ENCODE measurements around the gene AMZ2.
"Not testable (repeated sequence)": the region's sequence is repeated elsewhere in the genome, so short reads cannot be mapped to it uniquely, and the experiment has no call there.

AMZ2 gene

DNA sequence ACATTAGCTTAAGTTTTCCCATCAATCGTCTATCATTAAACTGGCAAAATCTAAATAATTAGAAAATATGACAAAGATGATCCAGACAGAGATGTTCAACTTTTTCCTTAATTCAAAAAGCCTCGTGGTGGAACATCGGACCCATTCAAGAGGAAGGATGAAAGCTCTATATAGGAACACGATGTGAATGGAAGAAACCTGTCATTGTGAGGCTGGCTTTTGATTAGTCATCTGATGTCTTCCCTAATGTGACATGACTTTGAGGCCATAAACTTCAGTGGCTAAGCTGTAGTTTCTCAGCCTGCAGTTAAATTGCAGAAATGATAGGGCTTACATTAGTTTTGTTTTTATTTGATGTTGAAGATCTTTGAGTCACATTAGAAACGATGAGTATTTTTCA is 1.0 kb downstream of the AMZ2 start:
- no peaks in the 10 kb centered on the region for H3K27me3 Mint-ChIP-seq
- ATAC-seq (replicated peaks), result no peak
- DNase-seq, result no peak
- no peaks in the 10 kb centered on the region for H3K9me3 Mint-ChIP-seq
- peaks cover 80% of the 10 kb centered on the region for H3K36me3 Mint-ChIP-seq (ENCODE audit: insufficient read depth)
- peaks cover 26 to 39% of the 10 kb centered on the region in 2 donors for H3K4me1 Mint-ChIP-seq (ENCODE audit: low read depth in 2 of 2)
- H3K27ac Mint-ChIP-seq, result peak overlapping the region; percentile 98 to 99
- peak overlapping the region; percentile 86 to 88 for H3K4me3 Mint-ChIP-seq

DNA sequence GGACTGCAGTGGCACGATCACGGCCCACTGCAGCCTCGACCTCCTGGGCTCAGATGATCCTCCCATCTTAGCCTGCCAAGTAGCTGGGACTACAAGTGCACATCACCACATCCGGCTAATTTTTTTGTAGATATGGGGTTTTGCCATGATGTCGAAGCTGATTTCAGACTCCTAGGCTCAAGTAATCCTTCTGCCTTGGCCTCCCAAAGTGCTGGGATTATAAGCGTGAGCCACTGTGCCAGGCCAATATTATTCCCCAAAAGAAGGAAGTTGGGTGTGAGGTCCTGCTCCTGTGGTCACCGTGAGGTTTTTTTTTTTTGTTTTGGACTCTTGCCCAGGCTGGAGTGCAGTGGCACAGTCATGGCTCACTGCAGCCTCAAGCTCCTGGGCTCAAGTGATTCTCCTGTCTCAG is 1.5 kb downstream of the AMZ2 start:
- peak overlapping the region; percentile 98 to 99 for H3K27ac Mint-ChIP-seq
- peak overlapping the region; percentile 86 to 88 for H3K4me3 Mint-ChIP-seq
- H3K9me3 Mint-ChIP-seq, result no peaks in the 10 kb centered on the region
- peaks cover 80% of the 10 kb centered on the region for H3K36me3 Mint-ChIP-seq (ENCODE audit: insufficient read depth)
- peaks cover 30 to 44% of the 10 kb centered on the region in 2 donors for H3K4me1 Mint-ChIP-seq (ENCODE audit: low read depth in 2 of 2)
- no peak for ATAC-seq (replicated peaks)
- no peaks in the 10 kb centered on the region for H3K27me3 Mint-ChIP-seq
- no peak for DNase-seq

DNA sequence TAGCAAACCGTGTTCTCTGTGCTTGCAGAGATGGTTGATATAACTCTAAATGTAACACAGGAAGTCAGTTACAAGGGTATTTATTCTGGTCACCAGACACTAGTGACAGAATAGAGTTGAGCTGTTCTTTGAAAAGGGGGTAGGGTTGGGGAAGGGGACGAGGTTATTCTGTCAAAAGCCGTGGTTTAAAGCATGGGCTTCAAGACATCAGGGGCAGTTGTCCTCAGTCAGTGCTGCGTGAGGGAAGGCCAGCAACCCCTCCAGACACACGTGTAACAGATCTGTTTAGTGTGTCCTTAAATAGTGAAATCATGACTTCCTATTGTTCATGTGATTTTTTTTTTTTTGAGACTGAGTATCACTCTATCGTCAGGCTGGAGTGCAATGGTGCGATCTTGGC is 5.6 kb downstream of the AMZ2 start:
- H3K4me1 Mint-ChIP-seq (ENCODE audit: low read depth in 2 of 2), result peaks cover 56 to 65% of the 10 kb centered on the region in 2 donors

DNA sequence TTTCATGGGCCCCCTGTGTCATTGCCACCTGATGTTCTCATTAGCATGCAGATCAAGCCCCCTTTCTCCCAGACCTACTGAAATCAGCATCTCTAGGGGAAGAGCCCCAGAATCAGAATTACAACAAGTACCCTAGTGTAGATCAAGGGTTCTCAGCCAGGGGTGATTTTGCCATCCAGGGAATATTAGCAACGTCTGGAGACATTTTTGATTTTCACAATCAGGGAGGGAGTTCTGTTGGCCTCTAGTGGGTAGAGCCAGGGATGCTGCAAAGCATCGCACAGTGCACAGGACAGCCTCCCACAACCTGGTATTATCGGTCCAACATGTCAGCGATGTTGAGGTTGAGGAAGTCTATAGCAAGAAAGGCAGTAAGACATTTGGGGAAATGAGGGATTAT is 7.3 kb downstream of the AMZ2 start:
- Mint-ChIP-seq H3K9me3 (no peaks in the 10 kb centered on the region), H3K27me3 (no peaks in the 10 kb centered on the region), H3K4me3 (peak overlapping the region; percentile 70 to 79), H3K27ac (peak overlapping the region; percentile 97 to 98), H3K4me1 (ENCODE audit: low read depth in 2 of 2) (peaks cover 55 to 58% of the 10 kb centered on the region in 2 donors), H3K36me3 (ENCODE audit: insufficient read depth) (peaks cover 50% of the 10 kb centered on the region)
- ATAC-seq (replicated peaks) (no peak), DNase-seq (no peak)

More for the DNA sequence above, 5.6 kb downstream of the AMZ2 start:
- ATAC-seq (replicated peaks), result peak; percentile 76
- H3K36me3 Mint-ChIP-seq (ENCODE audit: insufficient read depth), result peaks cover 62% of the 10 kb centered on the region
- peak overlapping the region; percentile 67 to 79 for H3K4me3 Mint-ChIP-seq
- not testable (repeated sequence) for H3K27me3 Mint-ChIP-seq, H3K9me3 Mint-ChIP-seq
- DNase-seq, result peak in 2 of 3 experiments; percentile 37 to 69
- peak overlapping the region; percentile 97 to 98 for H3K27ac Mint-ChIP-seq

DNA sequence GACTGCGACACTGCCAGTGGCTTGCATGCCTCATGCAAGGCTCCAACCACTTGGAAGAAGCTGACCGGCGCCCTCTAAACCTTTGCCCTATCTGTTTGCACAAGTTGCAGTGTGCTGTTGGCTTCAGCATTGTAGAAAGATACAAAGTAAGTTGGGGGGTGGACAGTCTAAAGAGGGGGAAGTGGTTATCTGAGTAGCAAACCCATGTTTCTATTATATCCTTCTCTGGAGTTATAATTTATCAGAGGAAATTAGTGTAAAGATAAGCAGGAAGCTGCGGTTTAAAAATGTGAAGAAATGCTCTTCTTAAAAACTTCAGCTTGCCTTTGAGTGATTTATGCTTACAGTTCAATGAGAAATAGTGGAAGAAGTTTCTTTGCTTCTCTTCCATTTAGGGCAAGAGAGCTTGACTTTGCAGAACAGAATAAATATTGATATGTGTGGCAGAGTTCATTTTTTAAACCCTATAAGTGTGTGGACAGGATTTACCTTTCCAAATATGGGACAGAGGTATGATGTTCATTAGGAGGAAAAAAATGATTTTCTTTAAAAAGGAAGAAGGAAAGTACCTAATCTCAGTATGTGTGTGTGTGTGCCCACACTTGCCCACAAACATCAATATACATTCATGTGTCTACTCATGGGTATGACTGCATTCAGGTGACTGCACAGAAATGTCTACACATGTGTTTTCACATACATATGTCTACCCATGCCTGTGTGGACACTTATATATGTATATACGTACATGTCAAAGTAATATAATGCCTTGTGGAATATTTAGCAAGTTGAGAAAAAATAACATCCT is 8.1 kb downstream of the AMZ2 start:
- Mint-ChIP-seq H3K27ac (peak overlapping the region; percentile 97 to 98), H3K4me3 (peak overlapping the region; percentile 70 to 79), H3K4me1 (ENCODE audit: low read depth in 2 of 2) (peaks cover 58 to 62% of the 10 kb centered on the region in 2 donors), H3K36me3 (ENCODE audit: insufficient read depth) (peaks cover 47% of the 10 kb centered on the region), H3K9me3 (no peaks in the 10 kb centered on the region), H3K27me3 (no peaks in the 10 kb centered on the region)
- DNase-seq (peak in 1 of 3 experiments; percentile 35), ATAC-seq (replicated peaks) (peak; percentile 35)

DNA sequence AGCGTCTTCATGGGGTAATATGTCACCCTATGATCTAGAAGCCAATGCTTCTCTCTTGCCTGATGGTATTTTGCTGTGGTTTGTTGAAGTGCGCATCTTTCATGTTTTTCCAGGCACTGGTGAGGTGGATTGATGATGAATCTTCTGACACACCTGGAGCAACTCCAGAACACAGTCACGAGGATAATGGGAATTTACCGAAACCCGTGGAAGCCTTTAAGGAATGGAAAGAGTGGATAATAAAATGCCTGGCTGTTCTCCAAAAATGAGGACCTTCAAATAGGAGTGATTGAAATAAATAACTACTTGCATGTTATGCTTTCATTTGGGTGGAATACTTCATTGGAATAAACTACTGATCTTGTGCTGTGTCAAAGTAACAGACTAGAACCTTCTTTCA is 8.9 kb downstream of the AMZ2 start:
- Mint-ChIP-seq H3K27ac (peak overlapping the region; percentile 97 to 98), H3K36me3 (ENCODE audit: insufficient read depth) (peaks cover 42% of the 10 kb centered on the region), H3K4me1 (ENCODE audit: low read depth in 2 of 2) (peaks cover 58 to 62% of the 10 kb centered on the region in 2 donors), H3K4me3 (peak overlapping the region; percentile 70 to 79)
- H3K9me3 Mint-ChIP-seq; DNase-seq; H3K27me3 Mint-ChIP-seq; ATAC-seq (replicated peaks): not testable (repeated sequence)

DNA sequence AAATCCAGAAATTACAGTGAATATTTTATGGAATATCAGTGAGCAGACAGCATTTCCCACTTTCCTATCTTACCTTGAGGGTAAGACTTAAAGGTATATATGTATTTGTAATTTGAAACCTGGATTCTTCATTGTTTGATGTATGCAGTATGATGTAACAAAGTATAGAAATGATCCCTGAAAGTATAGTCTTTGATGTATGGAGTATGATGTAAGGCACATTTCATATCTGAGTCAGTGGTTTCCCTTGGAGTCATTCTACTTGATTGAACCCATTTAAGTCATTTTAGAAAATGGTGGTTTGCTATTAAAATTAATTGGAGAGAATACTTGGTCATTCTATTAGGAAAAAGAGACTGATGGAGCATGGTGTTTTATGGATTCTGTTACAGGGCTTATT is 10.1 kb downstream of the AMZ2 start:
- Mint-ChIP-seq H3K36me3 (ENCODE audit: insufficient read depth) (peaks cover 34% of the 10 kb centered on the region), H3K9me3 (no peaks in the 10 kb centered on the region), H3K4me3 (peak overlapping the region; percentile 11 to 40), H3K27me3 (no peaks in the 10 kb centered on the region), H3K4me1 (ENCODE audit: low read depth in 2 of 2) (peaks cover 61 to 65% of the 10 kb centered on the region in 2 donors), H3K27ac (peak overlapping the region; percentile 97 to 98)
- ATAC-seq (replicated peaks), result no peak
- DNase-seq, result no peak

DNA sequence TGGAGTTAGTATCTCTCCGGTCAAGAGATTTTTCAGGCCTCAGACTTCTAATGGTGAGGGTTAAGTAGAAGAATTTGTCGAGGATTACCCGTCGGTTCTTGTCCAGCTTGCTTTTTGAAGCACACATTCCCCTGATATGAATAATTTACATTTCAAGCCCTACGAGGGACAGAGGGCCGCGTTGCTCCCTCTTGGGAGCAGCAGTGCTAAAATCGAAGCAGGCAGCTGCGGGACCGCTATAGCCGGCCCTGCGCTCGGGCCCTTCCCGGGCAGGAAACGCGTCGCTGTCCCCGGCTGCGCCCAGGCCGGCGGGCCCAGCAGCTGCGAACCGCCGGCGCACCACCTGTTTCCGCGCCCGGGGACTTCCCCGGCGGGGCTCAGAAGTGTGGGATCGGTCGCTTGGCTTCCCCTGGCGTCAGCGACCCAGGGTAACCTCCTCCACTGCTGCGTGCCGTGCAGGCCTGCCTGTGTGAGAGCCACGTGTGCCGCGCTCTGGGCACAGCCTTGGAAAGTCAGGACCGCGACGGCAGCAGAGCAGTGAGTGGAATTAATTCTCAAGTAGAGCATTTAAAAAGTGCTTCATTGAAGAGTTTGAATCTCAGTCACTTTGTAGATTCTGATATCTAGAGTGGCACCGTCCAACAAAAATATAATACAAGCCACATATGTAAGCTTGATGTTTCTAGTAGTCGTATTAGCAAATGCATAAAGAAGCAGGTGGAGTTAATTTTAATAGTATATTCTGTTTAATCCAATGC is 11.2 kb downstream of the AMZ2 start:
- peak; percentile 86 for ATAC-seq (replicated peaks)

DNA sequence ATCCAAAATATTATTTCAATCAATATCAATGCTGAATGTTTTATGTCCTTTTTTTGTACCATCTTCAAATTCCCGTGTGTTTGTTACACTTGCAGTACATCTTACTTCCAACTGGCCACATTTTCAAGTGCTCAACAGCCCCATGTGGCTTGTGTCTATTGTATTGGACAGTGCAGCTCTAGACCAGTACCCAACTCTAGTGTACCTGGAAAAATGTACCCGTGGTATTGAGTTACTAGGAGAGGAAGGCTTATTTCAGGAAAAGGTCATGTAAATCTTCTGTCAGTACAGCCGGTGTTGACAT is 11.8 kb downstream of the AMZ2 start:
- not testable (repeated sequence) for H3K9me3 Mint-ChIP-seq; H3K27me3 Mint-ChIP-seq; DNase-seq; ATAC-seq (replicated peaks)
- Mint-ChIP-seq H3K36me3 (ENCODE audit: insufficient read depth) (peaks cover 24% of the 10 kb centered on the region), H3K27ac (peak overlapping the region; percentile 97 to 98), H3K4me3 (peak overlapping the region; percentile 51 to 62), H3K4me1 (ENCODE audit: low read depth in 2 of 2) (peaks cover 50 to 54% of the 10 kb centered on the region in 2 donors)

More for the DNA sequence above, 11.2 kb downstream of the AMZ2 start:
- not testable (repeated sequence) for H3K27me3 Mint-ChIP-seq, H3K9me3 Mint-ChIP-seq
- Mint-ChIP-seq H3K4me1 (ENCODE audit: low read depth in 2 of 2) (peaks cover 53 to 58% of the 10 kb centered on the region in 2 donors), H3K4me3 (peak overlapping the region; percentile 51 to 62), H3K36me3 (ENCODE audit: insufficient read depth) (peaks cover 24% of the 10 kb centered on the region), H3K27ac (peak overlapping the region; percentile 97 to 98)
- DNase-seq, result peak; percentile 73 to 82 (median 74)

DNA sequence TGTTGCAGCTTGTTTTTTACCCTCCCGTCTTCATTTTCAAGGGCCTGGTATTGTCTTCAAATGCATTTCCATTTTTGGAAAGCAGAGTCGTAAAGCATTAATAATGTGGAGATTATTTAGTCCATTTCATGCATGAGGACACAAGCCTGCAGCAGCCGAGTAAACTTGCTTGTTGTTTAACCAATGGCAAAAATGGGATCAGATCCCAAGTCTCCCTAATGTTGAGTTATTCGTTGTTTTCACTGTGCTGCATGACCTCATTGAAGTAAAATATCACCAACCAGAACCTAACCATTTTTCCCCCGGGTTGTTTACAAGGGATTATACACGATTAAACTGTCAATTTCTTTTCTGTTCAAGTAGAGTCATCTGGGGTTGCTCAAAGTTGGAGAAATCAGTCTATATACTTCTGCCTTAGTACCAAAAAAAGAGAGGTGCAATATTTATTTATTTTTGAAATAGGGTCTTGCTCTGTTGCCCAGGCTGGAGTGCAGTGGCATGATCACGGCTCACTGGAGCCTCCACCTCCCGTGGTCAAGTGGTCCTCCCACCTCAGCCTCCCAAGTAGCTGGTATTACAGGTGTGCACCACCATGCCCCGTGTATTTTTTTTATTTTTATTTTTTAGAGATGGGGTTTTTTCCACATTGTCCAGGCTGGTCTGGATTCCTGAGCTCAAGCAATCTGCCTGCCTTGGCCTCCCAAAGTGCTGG is 12.4 kb downstream of the AMZ2 start:
- ATAC-seq (replicated peaks), result no peak
- H3K4me1 Mint-ChIP-seq (ENCODE audit: low read depth in 2 of 2), result peaks cover 44 to 50% of the 10 kb centered on the region in 2 donors
- no peaks in the 10 kb centered on the region for H3K27me3 Mint-ChIP-seq
- no peaks in the 10 kb centered on the region for H3K9me3 Mint-ChIP-seq
- peak overlapping the region; percentile 97 to 98 for H3K27ac Mint-ChIP-seq
- H3K4me3 Mint-ChIP-seq, result no peak overlapping the region
- no peak for DNase-seq
- peaks cover 22% of the 10 kb centered on the region for H3K36me3 Mint-ChIP-seq (ENCODE audit: insufficient read depth)

DNA sequence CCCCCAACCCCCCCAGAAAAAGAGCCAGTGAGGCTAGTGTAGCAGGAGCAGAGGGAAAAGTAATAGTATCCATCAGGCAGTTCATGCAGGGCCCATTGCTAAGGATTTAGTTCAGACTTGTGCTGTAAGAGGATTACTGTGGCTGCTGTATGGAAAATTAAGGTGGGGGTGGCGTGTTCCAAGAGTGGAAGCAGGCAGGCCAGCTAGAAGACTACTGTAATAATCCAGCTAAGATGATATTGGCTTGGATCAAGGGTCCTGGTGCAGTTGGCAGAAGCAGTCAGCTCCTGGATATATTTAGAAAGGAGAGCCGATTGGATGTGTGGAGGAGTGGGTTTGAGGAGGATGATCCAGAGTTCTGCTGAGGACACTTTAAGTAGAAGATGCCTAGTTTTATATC is 14.6 kb downstream of the AMZ2 start:
- not testable (repeated sequence) for H3K9me3 Mint-ChIP-seq; H3K4me3 Mint-ChIP-seq; ATAC-seq (replicated peaks); H3K27me3 Mint-ChIP-seq; DNase-seq
- Mint-ChIP-seq H3K36me3 (ENCODE audit: insufficient read depth) (peaks cover 21% of the 10 kb centered on the region), H3K4me1 (ENCODE audit: low read depth in 2 of 2) (peaks cover 27 to 36% of the 10 kb centered on the region in 2 donors), H3K27ac (peak overlapping the region in 1 of 2 donors; percentile 82)

DNA sequence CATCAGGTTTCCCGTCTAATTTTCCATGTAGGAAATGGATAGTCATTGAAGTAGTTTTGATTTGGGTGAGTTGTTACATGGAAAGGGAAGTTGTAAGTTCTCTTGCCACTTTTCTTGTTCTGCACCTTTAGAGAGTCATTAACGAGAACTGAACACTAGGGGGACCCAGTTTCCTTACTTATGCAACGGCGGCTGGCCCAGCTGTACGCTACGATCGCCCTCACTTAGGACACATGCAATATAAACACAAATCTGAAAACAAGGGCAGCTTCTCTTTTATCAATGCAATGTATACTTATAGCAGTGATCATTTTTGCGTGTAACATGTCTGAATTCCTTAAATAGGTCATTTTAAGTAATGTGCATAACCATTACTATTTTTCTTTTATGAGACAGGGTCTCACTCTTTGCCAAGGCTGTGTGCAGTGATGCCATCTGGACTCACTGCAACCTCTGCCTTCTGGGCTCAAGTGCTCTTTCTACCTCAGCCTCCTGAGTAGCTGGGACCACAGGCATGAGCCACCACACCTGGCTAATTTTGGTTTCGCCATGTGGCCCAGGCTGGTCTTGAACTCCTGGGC is 15.3 kb downstream of the AMZ2 start:
- not testable (repeated sequence) for H3K4me3 Mint-ChIP-seq, H3K9me3 Mint-ChIP-seq, H3K27me3 Mint-ChIP-seq
- ATAC-seq (replicated peaks) (peak; percentile 14), DNase-seq (peak in 2 of 3 experiments; percentile 47)
- H3K4me1 Mint-ChIP-seq (ENCODE audit: low read depth in 2 of 2), result peaks cover 23 to 34% of the 10 kb centered on the region in 2 donors
- peaks cover 22% of the 10 kb centered on the region for H3K36me3 Mint-ChIP-seq (ENCODE audit: insufficient read depth)
- H3K27ac Mint-ChIP-seq, result peak overlapping the region; percentile 3 to 82

DNA sequence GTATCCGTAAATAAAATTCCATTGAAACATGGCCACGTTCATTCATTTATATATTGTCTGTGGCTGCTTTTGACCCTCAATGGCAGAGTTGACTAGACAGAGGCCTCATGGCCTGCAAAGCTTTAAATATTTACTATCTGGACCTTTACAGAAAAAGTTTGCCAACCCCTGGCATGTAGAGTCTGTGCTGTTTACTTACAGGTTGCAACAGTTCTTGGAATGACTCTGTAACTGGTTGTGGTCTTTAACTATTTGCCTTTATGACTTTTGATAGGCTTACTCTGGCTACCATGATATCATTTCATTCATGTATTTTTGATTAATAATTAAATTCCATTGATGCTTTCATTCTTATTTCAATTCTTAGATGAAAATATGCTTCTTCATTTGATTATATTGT is 18.0 kb downstream of the AMZ2 start:
- DNase-seq; ATAC-seq (replicated peaks); H3K9me3 Mint-ChIP-seq; H3K27me3 Mint-ChIP-seq; H3K4me3 Mint-ChIP-seq: not testable (repeated sequence)
- H3K27ac Mint-ChIP-seq, result peak overlapping the region; percentile 44 to 53
- H3K4me1 Mint-ChIP-seq (ENCODE audit: low read depth in 2 of 2), result peaks cover 14 to 25% of the 10 kb centered on the region in 2 donors
- H3K36me3 Mint-ChIP-seq (ENCODE audit: insufficient read depth), result peaks cover 34% of the 10 kb centered on the region
